Left lung (tissue), 10 donors: Measurements from ENCODE around the gene ANGPTL8. TPM values are rescaled to one million over a fixed set of nuclear protein-coding genes. Genes with fewer than 3 reads are reported as not detected.

Experiments
- ATAC-seq: fragments of 200-7000 bp; cut with Tn5 transposase; one replicate; pipeline ENCODE4 v1.9.1; 2020; ENCODE audit warnings: moderate library complexity
- DNase-seq, 4 donors: peaks; one replicate each; pipeline ENCODE4 v3.0.0-alpha.2; 2013 to 2020
- H3K27ac ChIP-seq, 2 donors: fragments of 200-600 bp; sonication (generic) in 1 of 2; one replicate each; pipeline versions ENCODE4 v1.5.0 to v1.8.0; 2020 to 2021
- H3K27me3 ChIP-seq, 2 donors: fragments of 200-600 bp; sonication (generic) in 1 of 2; one replicate each; pipeline versions ENCODE4 v1.5.0 to v1.8.0; 2020 to 2021
- H3K36me3 ChIP-seq, 2 donors: fragments of 200-600 bp; sonication (generic) in 1 of 2; one replicate each; pipeline versions ENCODE4 v1.5.0 to v1.8.0; 2020 to 2021
- H3K4me1 ChIP-seq, 2 donors: fragments of 200-600 bp; one replicate each; pipeline ENCODE4 v1.8.0; 2021
- H3K4me3 ChIP-seq, 2 donors: fragments of 200-600 bp; sonication (generic) in 1 of 2; one replicate each; pipeline versions ENCODE4 v1.5.0 to v1.8.0; 2020 to 2021; ENCODE audit warnings: mild to moderate bottlenecking in 1 of 2
- H3K9me3 ChIP-seq, 2 donors: fragments of 200-600 bp; sonication (generic) in 1 of 2; one replicate each; pipeline versions ENCODE4 v1.5.0 to v1.8.0; 2020 to 2021
- intact Hi-C, 2 donors: fragments of 100-400 bp; cut with DNase I; formaldehyde crosslinking; loops; one replicate each; pipeline versions ENCODE4 v1.11.2 to v1.14.2; 2022
- polyA plus RNA-seq, 6 donors: library from polyadenylated mRNA; unstranded; fragments of 120-200 nt; gene quantifications; one replicate each; pipeline ENCODE4 v1.2.1, GENCODE V29; 2013; ENCODE audit not compliant: insufficient read length in 6 of 6
- total RNA-seq, 2 donors: library from RNA; stranded (reverse); fragmentation: NEBNext Ultra II Directional; extraction: Animal tissue kit (Norgen Biotek cat#: 25700); gene quantifications; one replicate each; pipeline ENCODE4 v1.2.1, GENCODE V29; 2021
- TF ChIP-seq, protein P1 (sequence below), 2 donors: fragments of 200-600 bp; sonication (generic) in 1 of 2; IDR thresholded peaks; one replicate each; pipeline versions ENCODE4 v1.5.0 to v1.8.0; 2021; ENCODE audit warnings: antibody characterized with exemption in 2 of 2
- donor health status: DM: no; HTN: yes; CAD: no.
- donor health status: DM: no; HTN: no; CAD: no.

ANGPTL8 gene
- total and polyA plus RNA-seq, 8 donors = 0.49 to 1.3 (median 1.0) TPM; not detected in 2

- Histone ChIP-seq H3K27me3 (no peaks in the 10 kb centered on the region), H3K4me1 (peaks cover 0 to 20% of the 10 kb centered on the region in 2 donors), H3K27ac (no peak overlapping the region), H3K9me3 (no peaks in the 10 kb centered on the region), H3K36me3 (peaks cover 0 to 36% of the 10 kb centered on the region in 2 donors), H3K4me3 (no peak overlapping the region)
- intact Hi-C loops = loop anchor here in 1 of 2 donors (10.0 kb wide), 1 partner anchor 171 kb away; no protein-coding TSS in a partner anchor
- TF ChIP-seq, protein P1, sequence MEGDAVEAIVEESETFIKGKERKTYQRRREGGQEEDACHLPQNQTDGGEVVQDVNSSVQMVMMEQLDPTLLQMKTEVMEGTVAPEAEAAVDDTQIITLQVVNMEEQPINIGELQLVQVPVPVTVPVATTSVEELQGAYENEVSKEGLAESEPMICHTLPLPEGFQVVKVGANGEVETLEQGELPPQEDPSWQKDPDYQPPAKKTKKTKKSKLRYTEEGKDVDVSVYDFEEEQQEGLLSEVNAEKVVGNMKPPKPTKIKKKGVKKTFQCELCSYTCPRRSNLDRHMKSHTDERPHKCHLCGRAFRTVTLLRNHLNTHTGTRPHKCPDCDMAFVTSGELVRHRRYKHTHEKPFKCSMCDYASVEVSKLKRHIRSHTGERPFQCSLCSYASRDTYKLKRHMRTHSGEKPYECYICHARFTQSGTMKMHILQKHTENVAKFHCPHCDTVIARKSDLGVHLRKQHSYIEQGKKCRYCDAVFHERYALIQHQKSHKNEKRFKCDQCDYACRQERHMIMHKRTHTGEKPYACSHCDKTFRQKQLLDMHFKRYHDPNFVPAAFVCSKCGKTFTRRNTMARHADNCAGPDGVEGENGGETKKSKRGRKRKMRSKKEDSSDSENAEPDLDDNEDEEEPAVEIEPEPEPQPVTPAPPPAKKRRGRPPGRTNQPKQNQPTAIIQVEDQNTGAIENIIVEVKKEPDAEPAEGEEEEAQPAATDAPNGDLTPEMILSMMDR (IDR thresholded peaks at IDR 0.05) = no peak
- ATAC-seq = no peak
- DNase-seq = no peak
Observed at GRCh38 chr19:11205939-11206570, 33.4 kb upstream of the ANGPTL8 start.

DNA sequence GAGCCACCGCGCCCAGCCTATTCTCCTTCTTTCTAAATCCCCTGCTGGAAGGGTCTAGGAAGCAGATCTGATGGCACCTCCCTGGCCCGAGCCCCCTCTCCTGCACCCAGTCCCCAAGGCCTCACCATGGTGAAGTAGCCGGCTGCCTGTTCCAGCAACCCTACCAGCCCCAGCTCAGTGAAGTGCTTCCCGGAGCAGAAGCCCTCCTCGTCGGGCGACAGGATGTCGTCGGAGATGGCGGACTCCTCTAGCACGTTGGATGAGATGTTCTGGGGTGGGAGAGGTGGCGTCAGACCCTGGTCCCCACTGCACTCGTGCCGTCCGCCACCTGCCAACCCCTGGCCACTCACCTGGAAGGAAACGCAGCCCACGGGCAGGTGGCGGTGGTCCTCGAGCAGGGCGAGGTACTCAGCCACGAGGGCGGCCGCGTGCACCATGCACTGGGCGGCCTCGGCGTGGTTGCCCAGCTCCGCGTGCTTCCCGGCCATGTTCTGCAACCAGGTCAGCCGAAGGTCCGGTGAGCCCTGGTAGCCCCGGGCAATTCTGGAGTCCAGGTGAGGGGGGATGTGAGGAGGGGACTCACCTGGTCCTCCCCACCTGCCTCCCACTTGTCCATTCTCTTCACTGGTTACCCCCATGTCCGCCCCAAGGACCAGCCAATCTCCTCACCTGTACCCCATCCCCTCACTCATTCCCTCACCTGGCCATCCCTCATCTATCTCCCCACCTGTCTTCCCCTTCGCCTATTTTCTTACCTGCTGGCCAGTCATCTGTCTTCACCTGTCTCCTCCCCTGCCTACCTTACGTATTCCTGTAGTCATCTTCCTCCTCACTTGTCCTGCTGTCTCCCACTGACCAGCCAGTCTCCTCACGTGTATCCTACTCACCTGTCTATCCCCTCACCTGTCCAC lies 30.6 kb upstream of the ANGPTL8 start:
- Histone ChIP-seq H3K27ac (no peak overlapping the region), H3K36me3 (peaks cover 0 to 49% of the 10 kb centered on the region in 2 donors), H3K27me3 (no peaks in the 10 kb centered on the region), H3K9me3 (no peaks in the 10 kb centered on the region), H3K4me3 (no peak overlapping the region), H3K4me1 (peaks cover 0 to 10% of the 10 kb centered on the region in 2 donors)
- intact Hi-C loops = loop anchor here in 1 of 2 donors (10.0 kb wide), 1 partner anchor 174 kb away; no protein-coding TSS in a partner anchor
- DNase-seq (peak in 2 of 4 donors; percentile 46 to 73), ATAC-seq (no peak)
- TF ChIP-seq, protein P1 (IDR thresholded peaks at IDR 0.05) = no peak

DNA sequence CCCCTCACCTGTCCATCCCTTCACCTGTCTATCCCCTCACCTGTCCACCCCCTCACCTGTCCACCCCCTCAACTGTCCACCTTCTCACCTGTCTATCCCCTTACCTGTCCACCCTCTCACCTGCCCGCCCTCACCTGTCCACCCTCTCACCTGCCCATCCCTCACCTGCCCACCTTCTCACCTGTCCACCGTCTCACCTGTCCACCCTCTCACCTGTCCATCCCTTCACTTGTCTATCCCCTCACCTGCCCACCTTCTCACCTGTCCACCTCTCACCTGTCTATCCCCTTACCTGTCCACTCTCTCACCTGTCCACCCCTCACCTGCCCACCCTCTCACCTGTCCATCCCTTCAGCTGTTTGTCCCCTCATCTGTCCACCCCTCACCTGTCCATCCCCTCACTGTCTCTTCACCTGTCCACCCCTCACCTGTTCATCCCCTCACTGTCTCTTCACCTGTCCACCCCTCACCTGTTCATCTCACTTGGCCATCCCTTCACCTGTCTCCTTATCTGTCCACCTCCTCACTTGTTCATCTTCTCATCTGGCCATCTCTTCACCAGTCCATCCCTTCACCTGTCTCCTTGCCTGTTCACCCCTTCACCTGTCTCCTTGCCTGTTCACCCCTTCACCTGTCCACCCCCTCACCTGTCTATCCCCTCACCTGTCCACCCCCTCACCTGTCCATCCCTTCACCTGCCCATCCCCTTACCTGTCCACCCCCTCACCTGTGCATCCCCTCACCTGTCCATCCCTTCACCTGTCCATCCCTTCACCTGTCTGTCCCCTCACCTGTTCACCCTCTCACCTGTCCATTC lies 29.4 kb upstream of the ANGPTL8 start:
- no peak overlapping the region for H3K27ac ChIP-seq

DNA sequence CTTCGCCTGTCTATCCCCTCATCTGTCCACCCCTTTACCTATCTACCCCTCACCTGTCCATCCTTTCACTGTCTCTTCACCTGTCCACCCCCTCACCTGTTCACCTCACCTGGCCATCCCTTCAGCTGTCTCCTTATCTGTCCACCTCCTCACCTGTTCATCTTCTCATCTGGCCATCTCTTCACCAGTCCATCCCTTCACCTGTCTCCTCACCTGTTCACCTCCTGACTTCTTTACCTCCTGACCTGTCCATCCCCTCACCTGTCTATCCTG lies 28.8 kb upstream of the ANGPTL8 start:
- Histone ChIP-seq H3K27me3 (no peaks in the 10 kb centered on the region), H3K36me3 (peaks cover 0 to 65% of the 10 kb centered on the region in 2 donors)

More for the DNA sequence above, 29.4 kb upstream of the ANGPTL8 start:
- Histone ChIP-seq H3K36me3 (peaks cover 0 to 60% of the 10 kb centered on the region in 2 donors), H3K4me3 (no peak overlapping the region), H3K27me3 (no peaks in the 10 kb centered on the region), H3K9me3 (no peaks in the 10 kb centered on the region), H3K4me1 (no peaks in the 10 kb centered on the region)
- TF ChIP-seq, protein P1 (IDR thresholded peaks at IDR 0.05) = no peak
- DNase-seq (peak in 1 of 4 donors; percentile 34), ATAC-seq (no peak)
- intact Hi-C loops = loop anchor here in 1 of 2 donors (10.0 kb wide), 1 partner anchor 175 kb away; no protein-coding TSS in a partner anchor

More for the DNA sequence above, 28.8 kb upstream of the ANGPTL8 start:
- H3K4me1 ChIP-seq = no peaks in the 10 kb centered on the region
- no peak overlapping the region for H3K27ac ChIP-seq
- TF ChIP-seq, protein P1 (IDR thresholded peaks at IDR 0.05) = no peak
- intact Hi-C loops = no loop called here
- ATAC-seq = no peak
- no peaks in the 10 kb centered on the region for H3K9me3 ChIP-seq
- DNase-seq = no peak
- no peak overlapping the region for H3K4me3 ChIP-seq
